ENCODE measurements around the gene PNPLA3. TPM values are rescaled to one million over a fixed set of nuclear protein-coding genes. Genes with fewer than 3 reads are reported as not detected.

Gene PNPLA3
- total RNA-seq, 1 experiment from 2014 or later = 7.3 TPM

GRCh38 chr22:43993072-43993760, 69.6 kb downstream of the PNPLA3 start:
- peak; percentile 94 for ATAC-seq
- Histone ChIP-seq H3K36me3 (ENCODE audit: control insufficient read depth in 1 of 2, insufficient read depth in 2 of 2, low read length in 2 of 2) (peaks cover 25 to 28% of the 10 kb centered on the region in 2 experiments; a peak in 3 of 4 replicates), H3K79me2 (ENCODE audit: insufficient read depth, low read length) (no peaks in the 10 kb centered on the region), H2AFZ (ENCODE audit: low read depth, low read length, poor library complexity, severe bottlenecking) (no peak overlapping the region), H3K4me3 (replicated peaks in 1 of 2; ENCODE audit: low read depth in 1 of 2, low read length in 2 of 2) (no peak overlapping the region), H3K9ac (ENCODE audit: low read length) (no peak overlapping the region), H3K9me2 (ENCODE audit: insufficient read depth) (no peaks in the 10 kb centered on the region), H3K4me1 (ENCODE audit: control insufficient read depth in 1 of 2, insufficient read depth in 2 of 2, low read length in 2 of 2) (no peaks in the 10 kb centered on the region), H3K27ac (ENCODE audit: low read depth, low read length) (0 out of 2 replicates have a peak overlapping the region, but pooled peaks have one; percentile 29), H4K20me1 (ENCODE audit: insufficient read depth) (no peaks in the 10 kb centered on the region), H3K27me3 (ENCODE audit: insufficient read depth, low read length) (no peaks in the 10 kb centered on the region), H3K4me2 (ENCODE audit: low read length) (no peak overlapping the region), H3K9me3 (ENCODE audit: control insufficient read depth in 1 of 2, insufficient read depth in 1 of 2, low read depth in 1 of 2, low read length in 2 of 2) (no peaks in the 10 kb centered on the region)
- ChIA-PET CTCF (interaction anchor here (0.6 to 4.0 kb wide), 18 partner anchors 8 to 632 kb away, joined by 3 to 84 read pairs (median 4); partner anchors contain the start of gene SAMM50), POLR2A (interaction anchor here (0.6 to 2.1 kb wide), 2 partner anchors 93 to 749 kb away, joined by 6 to 9 read pairs; no protein-coding TSS in a partner anchor), RAD21 (ENCODE audit: low non-redundant PET in 1 of 2, low total read pairs in 2 of 2, uncharacterized antibody in 2 of 2, unreplicated experiment in 2 of 2) (interaction anchor here (0.8 to 1.6 kb wide), 7 partner anchors 92 to 634 kb away, joined by 3 to 13 read pairs (median 4); no protein-coding TSS in a partner anchor)
- intact Hi-C loops (cut with micrococcal nuclease) = loop anchor here (1.0 kb wide), 2 partner anchors 92 to 633 kb away; no protein-coding TSS in a partner anchor
- DNase-seq (ENCODE audit: low read depth, low spot score) = peak; percentile 21
- TF ChIP-seq RAD21 (IDR thresholded peaks at IDR 0.05; ENCODE audit: low read depth) (peak; percentile 79), CTCF (IDR thresholded peaks at IDR 0.05 in 2 of 3, conservative IDR thresholded peaks at IDR 0.05 in 1 of 3; ENCODE audit: borderline replicate concordance in 1 of 3, insufficient read depth in 1 of 3, low read depth in 2 of 3, low read length in 2 of 3) (peak; percentile 68 to 99 (median 94))
- TF ChIP-seq, protein P1, sequence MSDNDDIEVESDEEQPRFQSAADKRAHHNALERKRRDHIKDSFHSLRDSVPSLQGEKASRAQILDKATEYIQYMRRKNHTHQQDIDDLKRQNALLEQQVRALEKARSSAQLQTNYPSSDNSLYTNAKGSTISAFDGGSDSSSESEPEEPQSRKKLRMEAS (IDR thresholded peaks at IDR 0.05) = no peak
- no TSS peak for BruUV-seq (replicated peaks)

DNA sequence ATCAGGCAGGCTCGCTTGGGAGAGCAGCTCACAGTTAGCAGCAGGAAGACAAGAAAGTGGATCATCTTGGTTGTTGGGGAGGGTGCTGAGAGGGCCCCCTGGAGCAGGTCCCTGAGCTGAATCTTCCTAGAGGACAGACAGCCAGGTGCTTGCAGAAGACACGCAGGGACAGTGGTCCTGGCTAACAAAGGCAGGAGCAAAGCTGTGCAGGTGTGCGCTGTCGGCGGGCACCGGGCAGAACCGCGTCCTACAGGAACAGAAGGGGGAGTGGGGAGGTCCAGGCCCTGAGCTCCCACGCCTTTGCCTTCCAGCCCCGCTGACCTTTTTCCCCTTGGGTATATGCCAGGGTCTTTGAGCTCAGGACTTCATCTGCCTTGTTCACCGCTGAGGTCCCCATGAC, 70.4 kb downstream of the PNPLA3 start:
- H3K9me3 ChIP-seq (ENCODE audit: control insufficient read depth in 1 of 2, insufficient read depth in 1 of 2, low read depth in 1 of 2, low read length in 2 of 2) = no peaks in the 10 kb centered on the region
- ATAC-seq (no peak), DNase-seq (ENCODE audit: low read depth, low spot score) (no peak)
- no peaks in the 10 kb centered on the region for H3K27me3 ChIP-seq (ENCODE audit: insufficient read depth, low read length)
- POLR2A ChIA-PET = interaction anchor here (2.1 kb wide), 1 partner anchor 92 kb away, joined by 9 read pairs; no protein-coding TSS in a partner anchor
- H3K27ac ChIP-seq (ENCODE audit: low read depth, low read length) = no peak overlapping the region
- TF ChIP-seq EZH2phosphoT487 (IDR thresholded peaks at IDR 0.05; ENCODE audit: borderline replicate concordance) = no peak
- H3K4me3 ChIP-seq (replicated peaks in 1 of 2; ENCODE audit: low read depth in 1 of 2, low read length in 2 of 2) = no peak overlapping the region
- H3K4me1 ChIP-seq (ENCODE audit: control insufficient read depth in 1 of 2, insufficient read depth in 2 of 2, low read length in 2 of 2) = no peaks in the 10 kb centered on the region
- H3K9me2 ChIP-seq (ENCODE audit: insufficient read depth) = no peaks in the 10 kb centered on the region
- H3K79me2 ChIP-seq (ENCODE audit: insufficient read depth, low read length) = no peaks in the 10 kb centered on the region
- H4K20me1 ChIP-seq (ENCODE audit: insufficient read depth) = no peaks in the 10 kb centered on the region
- H3K4me2 ChIP-seq (ENCODE audit: low read length) = no peak overlapping the region
- intact Hi-C loops (cut with micrococcal nuclease) = no loop called here
- CTCF ChIA-PET = interaction anchor here (0.6 to 4.0 kb wide), 6 partner anchors 7 to 632 kb away, joined by 3 to 84 read pairs (median 10); no protein-coding TSS in a partner anchor
- H2AFZ ChIP-seq (ENCODE audit: low read depth, low read length, poor library complexity, severe bottlenecking) = no peak overlapping the region
- H3K9ac ChIP-seq (ENCODE audit: low read length) = no peak overlapping the region
- no TSS peak for BruUV-seq (replicated peaks)
- H3K36me3 ChIP-seq (ENCODE audit: control insufficient read depth in 1 of 2, insufficient read depth in 2 of 2, low read length in 2 of 2) = peaks cover 22 to 28% of the 10 kb centered on the region in 2 experiments; a peak in 3 of 4 replicates
- RAD21 ChIA-PET (ENCODE audit: low non-redundant PET in 1 of 2, low total read pairs in 2 of 2, uncharacterized antibody in 2 of 2, unreplicated experiment in 2 of 2) = interaction anchor here (1.0 to 1.6 kb wide), 5 partner anchors 92 to 633 kb away, joined by 3 to 13 read pairs (median 4); no protein-coding TSS in a partner anchor

Data from HCT116 (cell line).